Neural progenitor cell (in vitro differentiated cells): ENCODE data around the gene RBM17. TPM values are rescaled to one million over a fixed set of nuclear protein-coding genes. Genes with fewer than 3 reads are reported as not detected.

Experiments
- DNase-seq: peaks from one replicate; pipeline ENCODE4 v3.0.0-alpha.2; 2016; ENCODE audit warnings: low spot score
- H2AFZ ChIP-seq: fragments of 200-600 bp; sonication (generic); replicated peaks from 2 replicates; pipeline ENCODE4 v1.6.1; 2016; ENCODE audit warnings: antibody characterized with exemption
- H3F3A ChIP-seq: fragments of 200-600 bp; sonication (generic); 2 replicates; pipeline ENCODE4 v1.6.1; 2016; ENCODE audit warnings: antibody characterized with exemption, low read depth
- H3K27ac ChIP-seq: fragments of 200-600 bp; sonication (generic); 2 replicates; pipeline ENCODE4 v1.5.1; 2016; ENCODE audit warnings: mild to moderate bottlenecking
- H3K27me3 ChIP-seq: fragments of 200-600 bp; sonication (generic); 2 replicates; pipeline ENCODE4 v1.6.1; 2016; ENCODE audit warnings: mild to moderate bottlenecking, moderate library complexity
- H3K36me3 ChIP-seq: fragments of 200-600 bp; sonication (generic); 2 replicates; pipeline ENCODE4 v1.5.1; 2016
- H3K4me1 ChIP-seq: fragments of 200-600 bp; sonication (generic); 2 replicates; pipeline ENCODE4 v1.6.1; 2016; ENCODE audit warnings: mixed run types
- H3K4me2 ChIP-seq: fragments of 200-600 bp; sonication (generic); 2 replicates; pipeline ENCODE4 v1.6.1; 2016
- H3K4me3 ChIP-seq: fragments of 200-600 bp; sonication (generic); 2 replicates; pipeline ENCODE4 v1.5.1; 2016
- H3K79me2 ChIP-seq: fragments of 200-600 bp; sonication (generic); 2 replicates; pipeline ENCODE4 v1.6.1; 2016; ENCODE audit warnings: low read depth
- H3K9ac ChIP-seq: fragments of 200-600 bp; sonication (generic); 2 replicates; pipeline ENCODE4 v1.6.1; 2016
- H3K9me3 ChIP-seq: fragments of 200-600 bp; sonication (generic); 2 replicates; pipeline ENCODE4 v1.5.1; 2016; ENCODE audit warnings: low read depth
- H4K20me1 ChIP-seq: fragments of 200-600 bp; sonication (generic); 2 replicates; pipeline ENCODE4 v1.6.1; 2016; ENCODE audit warnings: low read depth
- H3K27ac Mint-ChIP-seq: 3 replicates; pipeline ENCODE4 v1.8.0; 2021; ENCODE audit warnings: mixed read lengths
- H3K27me3 Mint-ChIP-seq: 2 replicates; pipeline ENCODE4 v1.8.0; 2022; ENCODE audit warnings: low read depth, mild to moderate bottlenecking, inconsistent platforms, moderate library complexity, mixed read lengths; ENCODE audit not compliant: insufficient read depth
- H3K36me3 Mint-ChIP-seq: 3 replicates; pipeline ENCODE4 v1.8.0; 2021; ENCODE audit warnings: mixed read lengths
- H3K4me1 Mint-ChIP-seq: 3 replicates; pipeline ENCODE4 v1.8.0; 2021; ENCODE audit warnings: mixed read lengths
- H3K4me3 Mint-ChIP-seq: 3 replicates; pipeline ENCODE4 v1.8.0; 2021; ENCODE audit warnings: mild to moderate bottlenecking, moderate library complexity, mixed read lengths
- H3K9me3 Mint-ChIP-seq: 3 replicates; pipeline ENCODE4 v1.8.0; 2020; ENCODE audit warnings: mixed read lengths
- EZH2 ChIP-seq: fragments of 200-600 bp; sonication (generic); IDR thresholded peaks from 2 replicates; pipeline ENCODE4 v1.6.1; 2017; ENCODE audit warnings: antibody characterized with exemption, mild to moderate bottlenecking, moderate library complexity
- EZH2phosphoT487 ChIP-seq: fragments of 200-600 bp; sonication (generic); IDR thresholded peaks from 2 replicates; pipeline ENCODE4 v1.6.1; 2017; ENCODE audit warnings: antibody characterized with exemption
- total RNA-seq: library from RNA; depleted of rRNA; stranded (reverse); fragments of >200 nt; gene quantifications from 2 replicates; pipeline ENCODE4 v1.2.3, GENCODE V29; 2015; ENCODE audit warnings: low replicate concordance
- TF ChIP-seq, protein P1 (sequence below): fragments of 200-600 bp; sonication (generic); IDR thresholded peaks from 2 replicates; pipeline ENCODE4 v1.5.1; 2017; ENCODE audit warnings: antibody characterized with exemption, mild to moderate bottlenecking

Gene RBM17
- total RNA-seq, 1 donor from 2014 or later = 73.6 TPM

DNA sequence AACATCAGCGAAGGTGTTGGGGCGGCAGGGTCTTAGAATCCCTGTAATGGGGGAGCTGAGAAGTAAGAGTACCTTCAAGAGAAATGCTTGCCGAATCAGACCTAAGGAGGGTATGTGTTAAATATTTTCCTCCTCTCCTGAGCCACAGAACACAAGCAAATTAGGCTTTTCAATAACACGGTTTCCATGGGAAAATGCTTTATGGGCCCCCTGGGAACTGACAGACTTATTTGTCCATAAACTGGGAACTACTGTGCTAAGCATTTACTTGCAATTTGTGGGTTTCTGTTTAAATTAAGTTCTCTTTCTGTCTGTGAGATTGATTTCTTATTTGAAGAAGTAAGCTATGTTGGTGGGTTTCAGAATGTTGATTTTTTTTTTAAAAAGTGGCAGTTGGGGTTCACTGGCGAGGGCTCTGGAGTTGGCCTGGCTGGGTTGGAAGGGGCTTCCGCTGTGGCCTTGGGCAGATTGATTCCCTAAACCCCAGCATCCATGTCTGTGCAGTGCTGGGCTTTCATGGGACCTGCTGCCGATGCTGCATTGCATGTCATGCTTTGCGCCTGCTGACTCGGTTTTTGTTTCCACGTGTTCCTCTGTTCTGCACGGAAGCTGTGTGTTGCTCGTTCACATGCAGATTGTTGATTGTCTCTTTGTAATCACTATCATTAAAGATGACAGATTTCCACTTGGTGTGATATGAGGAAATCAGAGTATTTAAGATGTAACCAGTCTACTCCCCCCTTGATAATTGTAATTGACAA, 7.2 kb downstream of the RBM17 start:
- TF ChIP-seq EZH2 (no peak), EZH2phosphoT487 (no peak)
- TF ChIP-seq, protein P1, sequence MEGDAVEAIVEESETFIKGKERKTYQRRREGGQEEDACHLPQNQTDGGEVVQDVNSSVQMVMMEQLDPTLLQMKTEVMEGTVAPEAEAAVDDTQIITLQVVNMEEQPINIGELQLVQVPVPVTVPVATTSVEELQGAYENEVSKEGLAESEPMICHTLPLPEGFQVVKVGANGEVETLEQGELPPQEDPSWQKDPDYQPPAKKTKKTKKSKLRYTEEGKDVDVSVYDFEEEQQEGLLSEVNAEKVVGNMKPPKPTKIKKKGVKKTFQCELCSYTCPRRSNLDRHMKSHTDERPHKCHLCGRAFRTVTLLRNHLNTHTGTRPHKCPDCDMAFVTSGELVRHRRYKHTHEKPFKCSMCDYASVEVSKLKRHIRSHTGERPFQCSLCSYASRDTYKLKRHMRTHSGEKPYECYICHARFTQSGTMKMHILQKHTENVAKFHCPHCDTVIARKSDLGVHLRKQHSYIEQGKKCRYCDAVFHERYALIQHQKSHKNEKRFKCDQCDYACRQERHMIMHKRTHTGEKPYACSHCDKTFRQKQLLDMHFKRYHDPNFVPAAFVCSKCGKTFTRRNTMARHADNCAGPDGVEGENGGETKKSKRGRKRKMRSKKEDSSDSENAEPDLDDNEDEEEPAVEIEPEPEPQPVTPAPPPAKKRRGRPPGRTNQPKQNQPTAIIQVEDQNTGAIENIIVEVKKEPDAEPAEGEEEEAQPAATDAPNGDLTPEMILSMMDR = no peak
- Histone ChIP-seq H3K9ac (no peak overlapping the region), H3K9me3 (no peaks in the 10 kb centered on the region), H3K4me3 (no peak overlapping the region), H3K79me2 (peaks cover 98% of the 10 kb centered on the region), H3K4me1 (peaks cover 13% of the 10 kb centered on the region), H3K4me2 (no peak overlapping the region), H3K36me3 (peaks cover 11% of the 10 kb centered on the region), H2AFZ (no peak overlapping the region), H4K20me1 (peaks cover 91% of the 10 kb centered on the region), H3K27ac (no peak overlapping the region), H3K27me3 (no peaks in the 10 kb centered on the region), H3F3A (peaks cover 11% of the 10 kb centered on the region)
- peaks cover 3% of the 10 kb centered on the region for H3K9me3 Mint-ChIP-seq
- H3K4me3 Mint-ChIP-seq = no peak overlapping the region
- no peak overlapping the region for H3K27ac Mint-ChIP-seq
- peaks cover 38% of the 10 kb centered on the region for H3K4me1 Mint-ChIP-seq
- peaks cover 33% of the 10 kb centered on the region for H3K36me3 Mint-ChIP-seq
- peak; percentile 13 for DNase-seq
- H3K27me3 Mint-ChIP-seq = peaks cover 5% of the 10 kb centered on the region

DNA sequence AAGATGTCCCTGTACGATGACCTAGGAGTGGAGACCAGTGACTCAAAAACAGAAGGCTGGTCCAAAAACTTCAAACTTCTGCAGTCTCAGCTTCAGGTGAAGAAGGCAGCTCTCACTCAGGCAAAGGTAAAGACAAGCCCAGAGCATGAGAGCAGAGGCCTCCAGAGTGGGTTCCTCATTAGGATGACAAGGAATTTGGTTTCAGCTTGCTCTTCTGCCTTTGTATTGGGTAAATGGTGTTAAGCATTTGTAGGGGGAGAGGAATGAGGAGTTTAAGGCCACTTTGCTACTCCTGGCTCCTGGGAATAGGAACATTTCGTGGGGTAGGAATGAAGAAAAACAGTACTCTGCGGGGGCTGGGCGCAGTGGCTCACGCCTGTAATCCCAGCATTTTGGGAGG, 8.2 kb downstream of the RBM17 start:
- H3K79me2 ChIP-seq = peaks cover 92% of the 10 kb centered on the region
- Mint-ChIP-seq H3K9me3 (peaks cover 3% of the 10 kb centered on the region), H3K36me3 (peaks cover 35% of the 10 kb centered on the region), H3K4me1 (peaks cover 28% of the 10 kb centered on the region), H3K4me3 (no peak overlapping the region), H3K27ac (no peak overlapping the region), H3K27me3 (peaks cover 5% of the 10 kb centered on the region)
- peaks cover 81% of the 10 kb centered on the region for H4K20me1 ChIP-seq
- no peak overlapping the region for H3K9ac ChIP-seq
- DNase-seq = no peak
- peaks cover 22% of the 10 kb centered on the region for H3K36me3 ChIP-seq
- H2AFZ ChIP-seq = no peak overlapping the region
- peaks cover 8% of the 10 kb centered on the region for H3K4me1 ChIP-seq
- H3F3A ChIP-seq = peaks cover 11% of the 10 kb centered on the region
- no peaks in the 10 kb centered on the region for H3K27me3 ChIP-seq
- no peak for TF ChIP-seq EZH2
- no peak for TF ChIP-seq EZH2phosphoT487
- TF ChIP-seq, protein P1 = no peak
- H3K4me2 ChIP-seq = no peak overlapping the region
- no peaks in the 10 kb centered on the region for H3K9me3 ChIP-seq
- peak overlapping the region; percentile 49 for H3K27ac ChIP-seq
- no peak overlapping the region for H3K4me3 ChIP-seq

DNA sequence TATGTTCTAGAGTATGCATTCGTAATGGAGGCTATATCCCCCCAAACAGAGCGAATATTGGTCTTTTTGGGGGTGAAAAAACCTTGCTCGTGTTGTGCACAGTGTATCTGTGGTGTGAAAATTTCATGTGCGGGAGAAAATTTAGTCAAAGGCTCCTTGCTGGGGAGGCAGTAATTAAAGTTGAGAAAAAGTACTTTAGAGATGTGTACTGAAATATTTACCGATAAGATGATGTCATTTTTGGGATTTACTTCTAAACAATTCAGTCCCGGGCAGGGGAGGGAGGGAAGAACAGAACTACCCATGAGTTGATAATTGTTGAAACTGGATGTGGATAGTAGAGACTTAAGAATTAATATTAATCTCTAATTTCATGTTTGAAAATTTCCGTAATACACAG, 9.3 kb downstream of the RBM17 start:
- Histone ChIP-seq H3K4me1 (peaks cover 8% of the 10 kb centered on the region), H2AFZ (no peak overlapping the region), H4K20me1 (peaks cover 74% of the 10 kb centered on the region), H3F3A (peaks cover 11% of the 10 kb centered on the region), H3K9ac (no peak overlapping the region), H3K27ac (no peak overlapping the region), H3K36me3 (peaks cover 23% of the 10 kb centered on the region), H3K9me3 (no peaks in the 10 kb centered on the region), H3K27me3 (no peaks in the 10 kb centered on the region), H3K4me2 (no peak overlapping the region), H3K79me2 (peaks cover 87% of the 10 kb centered on the region), H3K4me3 (no peak overlapping the region)
- Mint-ChIP-seq H3K9me3 (peaks cover 3% of the 10 kb centered on the region), H3K4me3 (no peak overlapping the region), H3K27me3 (peaks cover 5% of the 10 kb centered on the region), H3K4me1 (peaks cover 23% of the 10 kb centered on the region), H3K36me3 (peaks cover 32% of the 10 kb centered on the region), H3K27ac (no peak overlapping the region)
- DNase-seq = no peak
- TF ChIP-seq, protein P1 = no peak
- TF ChIP-seq EZH2 = no peak
- TF ChIP-seq EZH2phosphoT487 = no peak
